Natural killer cell (primary cell): ENCODE measurements around the gene KLF18. TPM values are rescaled to one million over a fixed set of nuclear protein-coding genes. Genes with fewer than 3 reads are reported as not detected.

Source experiments
- ATAC-seq, 3 donors: fragments of 150-1000 bp in 2 of 3; fragments of 200-7000 bp in 1 of 3; cut with Tn5 transposase; 1 replicate in 1 of 3; 2 replicates in 2 of 3; pipeline ENCODE4 v1.10.0; 2021; ENCODE audit warnings: mild to moderate bottlenecking in 2 of 3, moderate library complexity in 2 of 3
- DNase-seq, 2 donors: peaks; one replicate each; pipeline versions ENCODE4 v3.0.0 to v3.0.0-alpha.2; 2013 to 2021; ENCODE audit warnings: mixed read lengths in 1 of 2
- H3K27ac ChIP-seq: one replicate; pipeline ENCODE4 v1.5.1; 2013; ENCODE audit warnings: mild to moderate bottlenecking, low read length
- H3K27me3 ChIP-seq: one replicate; pipeline ENCODE4 v1.6.1; 2013; ENCODE audit warnings: low read length; ENCODE audit not compliant: control insufficient read depth, insufficient read depth
- H3K36me3 ChIP-seq: one replicate; pipeline ENCODE4 v1.6.1; 2013; ENCODE audit warnings: low read length; ENCODE audit not compliant: control insufficient read depth, insufficient read depth
- H3K4me1 ChIP-seq: one replicate; pipeline ENCODE4 v1.6.1; 2013; ENCODE audit warnings: low read length; ENCODE audit not compliant: control insufficient read depth, insufficient read depth
- H3K4me3 ChIP-seq: one replicate; pipeline ENCODE4 v1.5.1; 2013; ENCODE audit warnings: low read length
- H3K9me3 ChIP-seq: one replicate; pipeline ENCODE4 v1.6.1; 2013; ENCODE audit warnings: low read length; ENCODE audit not compliant: control insufficient read depth, insufficient read depth
- H3K27ac Mint-ChIP-seq, 2 donors: one replicate each; pipeline ENCODE4 v1.8.0; 2022; ENCODE audit warnings: mild to moderate bottlenecking in 2 of 2, mixed read lengths in 2 of 2, moderate library complexity in 1 of 2
- H3K27me3 Mint-ChIP-seq, 2 donors: one replicate each; pipeline ENCODE4 v1.8.0; 2022; ENCODE audit warnings: low read depth in 2 of 2, mixed read lengths in 2 of 2
- H3K36me3 Mint-ChIP-seq: one replicate; pipeline ENCODE4 v1.8.0; 2022; ENCODE audit warnings: mixed read lengths
- H3K4me1 Mint-ChIP-seq, 2 donors: one replicate each; pipeline ENCODE4 v1.8.0; 2022; ENCODE audit warnings: mixed read lengths in 2 of 2
- H3K4me3 Mint-ChIP-seq: one replicate; pipeline ENCODE4 v1.8.0; 2022; ENCODE audit warnings: mild to moderate bottlenecking, moderate library complexity, mixed read lengths
- H3K9me3 Mint-ChIP-seq, 2 donors: one replicate each; pipeline ENCODE4 v1.8.0; 2022; ENCODE audit warnings: mixed read lengths in 2 of 2
- WGBS: methylation state at CpG from one replicate; pipeline ENCODE4 v1.1.7; 2013; ENCODE audit warnings: missing lambda C conversion rate; ENCODE audit not compliant: insufficient coverage; 5-methylcytosine and 5-hydroxymethylcytosine counted together
- intact Hi-C: fragments of 100-400 bp; cut with micrococcal nuclease; formaldehyde crosslinking; loops from one replicate; pipeline ENCODE4 v1.14.2; 2022
- total RNA-seq, 4 donors: library from RNA; stranded (reverse); fragments of 120-200 nt in 1 of 4; gene quantifications; one replicate each; pipeline versions ENCODE4 v1.2.3 to v1.2.4, GENCODE V29; 2013 to 2022
- TF ChIP-seq, protein P1 (sequence below): fragments of 200-600 bp; IDR thresholded peaks from one replicate; pipeline ENCODE4 v1.8.0; 2022; ENCODE audit warnings: antibody characterized with exemption

Gene KLF18
- total RNA-seq, 3 donors from 2014 or later (not counting 1 experiment from before 2014, with no cell fraction given) = not detected

DNA sequence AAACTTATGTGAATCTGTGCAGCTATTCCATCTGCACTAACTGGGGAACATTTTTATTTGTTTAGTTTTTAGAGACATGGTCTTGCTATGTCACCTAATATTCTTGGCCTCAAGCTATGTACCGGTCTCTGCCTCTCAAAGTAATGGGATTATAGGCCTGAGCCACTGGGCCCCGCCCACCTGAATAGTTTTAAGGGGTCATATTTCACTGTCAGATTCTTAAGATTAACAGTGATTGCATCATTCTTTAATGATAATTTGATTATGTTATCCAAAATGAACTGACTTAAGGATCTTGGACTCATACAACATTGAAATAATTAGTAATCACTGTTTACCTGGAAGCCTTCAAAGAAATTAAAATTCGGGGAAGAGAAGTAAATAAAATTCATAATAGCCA is 12.6 kb upstream of the KLF18 start:
- no peaks in the 10 kb centered on the region for H3K4me1 Mint-ChIP-seq
- 100% methylated on average over 2 of the region's 3 CpGs for WGBS
- Histone ChIP-seq H3K4me3 (no peak overlapping the region), H3K27ac (no peak overlapping the region), H3K4me1 (no peaks in the 10 kb centered on the region), H3K27me3 (no peaks in the 10 kb centered on the region), H3K9me3 (no peaks in the 10 kb centered on the region), H3K36me3 (no peaks in the 10 kb centered on the region)
- DNase-seq (no peak), ATAC-seq (no peak)
- peaks cover 13 to 25% of the 10 kb centered on the region in 2 donors for H3K27me3 Mint-ChIP-seq
- intact Hi-C loops = no loop called here
- no peak overlapping the region for H3K4me3 Mint-ChIP-seq
- no peak overlapping the region for H3K27ac Mint-ChIP-seq
- no peaks in the 10 kb centered on the region for H3K36me3 Mint-ChIP-seq
- no peaks in the 10 kb centered on the region for H3K9me3 Mint-ChIP-seq
- TF ChIP-seq, protein P1, sequence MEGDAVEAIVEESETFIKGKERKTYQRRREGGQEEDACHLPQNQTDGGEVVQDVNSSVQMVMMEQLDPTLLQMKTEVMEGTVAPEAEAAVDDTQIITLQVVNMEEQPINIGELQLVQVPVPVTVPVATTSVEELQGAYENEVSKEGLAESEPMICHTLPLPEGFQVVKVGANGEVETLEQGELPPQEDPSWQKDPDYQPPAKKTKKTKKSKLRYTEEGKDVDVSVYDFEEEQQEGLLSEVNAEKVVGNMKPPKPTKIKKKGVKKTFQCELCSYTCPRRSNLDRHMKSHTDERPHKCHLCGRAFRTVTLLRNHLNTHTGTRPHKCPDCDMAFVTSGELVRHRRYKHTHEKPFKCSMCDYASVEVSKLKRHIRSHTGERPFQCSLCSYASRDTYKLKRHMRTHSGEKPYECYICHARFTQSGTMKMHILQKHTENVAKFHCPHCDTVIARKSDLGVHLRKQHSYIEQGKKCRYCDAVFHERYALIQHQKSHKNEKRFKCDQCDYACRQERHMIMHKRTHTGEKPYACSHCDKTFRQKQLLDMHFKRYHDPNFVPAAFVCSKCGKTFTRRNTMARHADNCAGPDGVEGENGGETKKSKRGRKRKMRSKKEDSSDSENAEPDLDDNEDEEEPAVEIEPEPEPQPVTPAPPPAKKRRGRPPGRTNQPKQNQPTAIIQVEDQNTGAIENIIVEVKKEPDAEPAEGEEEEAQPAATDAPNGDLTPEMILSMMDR = no peak

DNA sequence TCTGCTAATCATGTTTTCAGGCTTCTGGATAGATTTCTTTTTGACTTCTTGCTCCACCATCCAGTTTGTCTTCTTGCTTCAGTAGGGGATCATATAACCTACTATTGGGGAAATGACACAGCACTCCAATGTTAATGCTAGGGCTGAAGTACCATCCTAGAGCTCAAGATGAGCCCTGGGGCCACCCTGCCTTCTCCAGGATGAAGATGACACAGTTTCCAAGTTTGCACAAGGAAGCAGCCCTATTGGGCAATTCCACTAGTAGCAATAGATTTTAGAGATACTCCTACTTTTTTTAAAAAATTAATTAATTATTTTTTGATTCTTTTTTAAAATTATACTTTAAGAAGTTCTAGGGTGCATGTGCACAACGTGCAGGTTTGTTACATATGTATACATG is 11.3 kb upstream of the KLF18 start:
- H3K27me3 Mint-ChIP-seq = peaks cover 13 to 25% of the 10 kb centered on the region in 2 donors
- Histone ChIP-seq H3K9me3 (no peaks in the 10 kb centered on the region), H3K36me3 (no peaks in the 10 kb centered on the region), H3K27me3 (no peaks in the 10 kb centered on the region), H3K27ac (no peak overlapping the region), H3K4me3 (no peak overlapping the region), H3K4me1 (no peaks in the 10 kb centered on the region)
- TF ChIP-seq, protein P1 = no peak
- no peaks in the 10 kb centered on the region for H3K9me3 Mint-ChIP-seq
- DNase-seq (no peak), ATAC-seq (no peak)
- 71% methylated on average over 1 of the region's 1 CpG for WGBS
- no peaks in the 10 kb centered on the region for H3K36me3 Mint-ChIP-seq
- H3K4me1 Mint-ChIP-seq = no peaks in the 10 kb centered on the region
- no peak overlapping the region for H3K4me3 Mint-ChIP-seq
- no peak overlapping the region for H3K27ac Mint-ChIP-seq
- intact Hi-C loops = no loop called here

DNA sequence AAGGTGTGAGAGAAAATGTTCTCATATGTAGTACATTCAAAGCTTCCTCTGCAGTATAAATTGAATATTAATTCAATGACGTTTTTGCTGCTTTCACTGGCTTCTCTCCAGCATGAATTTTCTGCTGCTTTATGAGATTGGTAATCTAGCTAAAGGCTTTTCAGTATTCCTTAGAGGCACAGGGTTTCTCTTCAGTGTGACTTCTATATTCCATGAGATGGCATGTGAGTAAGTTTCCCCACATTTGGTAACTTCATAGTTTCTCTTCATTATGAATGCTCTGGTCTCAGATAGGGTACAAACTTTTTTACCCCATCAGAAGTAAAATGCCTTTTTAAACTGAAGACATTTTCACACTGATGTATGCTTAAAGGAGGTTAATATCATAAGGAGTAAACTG is 10.4 kb upstream of the KLF18 start:
- Histone ChIP-seq H3K27me3 (no peaks in the 10 kb centered on the region), H3K36me3 (no peaks in the 10 kb centered on the region), H3K27ac (no peak overlapping the region), H3K4me1 (no peaks in the 10 kb centered on the region), H3K4me3 (no peak overlapping the region), H3K9me3 (no peaks in the 10 kb centered on the region)
- DNase-seq = no peak
- Mint-ChIP-seq H3K27ac (no peak overlapping the region), H3K27me3 (peaks cover 15 to 25% of the 10 kb centered on the region in 2 donors), H3K36me3 (no peaks in the 10 kb centered on the region), H3K4me3 (no peak overlapping the region), H3K9me3 (no peaks in the 10 kb centered on the region), H3K4me1 (no peaks in the 10 kb centered on the region)
- 80% methylated on average over 1 of the region's 1 CpG for WGBS
- no peak for ATAC-seq
- TF ChIP-seq, protein P1 = no peak
- intact Hi-C loops = no loop called here

DNA sequence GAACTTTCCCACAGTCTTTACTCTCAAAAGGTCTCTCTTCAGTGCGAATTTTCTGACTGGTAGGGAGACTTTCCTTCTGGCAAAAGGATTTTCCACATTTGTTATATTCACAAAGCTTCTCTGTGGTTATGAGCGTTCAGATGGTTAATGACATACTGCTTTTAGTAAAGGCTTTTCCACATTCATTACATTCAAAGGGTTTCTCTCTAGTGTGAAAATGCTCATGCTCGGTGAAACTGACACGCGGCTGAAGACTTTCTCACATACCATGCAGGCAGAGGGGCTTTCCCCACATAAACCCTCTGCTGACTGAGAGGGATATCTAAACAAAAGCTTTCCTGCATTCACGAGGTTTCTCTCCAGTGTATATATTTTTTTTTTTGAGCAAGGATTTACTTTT is 9.9 kb upstream of the KLF18 start:
- H3K27ac ChIP-seq = no peak overlapping the region
- H3K9me3 ChIP-seq = no peaks in the 10 kb centered on the region
- no peaks in the 10 kb centered on the region for H3K4me1 ChIP-seq
- H3K36me3 Mint-ChIP-seq = no peaks in the 10 kb centered on the region
- H3K36me3 ChIP-seq = no peaks in the 10 kb centered on the region
- H3K27me3 Mint-ChIP-seq = peaks cover 15 to 25% of the 10 kb centered on the region in 2 donors
- no peak for DNase-seq
- no peak overlapping the region for H3K27ac Mint-ChIP-seq
- WGBS = 62% methylated on average over 3 of the region's 6 CpGs
- no peak overlapping the region for H3K4me3 ChIP-seq
- TF ChIP-seq, protein P1 = no peak
- no peak overlapping the region for H3K4me3 Mint-ChIP-seq
- intact Hi-C loops = no loop called here
- H3K9me3 Mint-ChIP-seq = no peaks in the 10 kb centered on the region
- H3K4me1 Mint-ChIP-seq = no peaks in the 10 kb centered on the region
- no peak for ATAC-seq
- H3K27me3 ChIP-seq = no peaks in the 10 kb centered on the region
